ENCODE data around the gene VWA7. TPM values are rescaled to one million over a fixed set of nuclear protein-coding genes. Genes with fewer than 3 reads are reported as not detected.
A peak's percentile ranks its signal among the peaks of the same experiment; 100 is the strongest.

Gene VWA7
- polyA plus RNA-seq (2011; rRNA removed): 1.1 TPM in 2 replicates
- polyA plus RNA-seq (2012; cell fraction: cytosol; rRNA removed): 0.59 and 1.1 TPM in 2 replicates
- polyA plus RNA-seq (2012; cell fraction: nucleus; rRNA removed): 2.5 and 2.8 TPM in 2 replicates
- polyA plus RNA-seq (2017; fragmentation: RNase III; extraction: RNeasy Plus Mini Kit Qiagen cat#74134 plus additional on column Dnase treatment): 0.95 to 1.1 TPM (median 0.98 TPM) in 3 replicates
- 1.1 and 1.3 TPM in 2 replicates for polyA minus RNA-seq (2011; rRNA and poly(A)+ RNA removed)

- Histone ChIP-seq H3K4me2 (peak within 1 kb of the TSS; percentile 89), H3K4me1 (peaks cover 32% of the 10 kb centered on the region), H3K27ac (peak within 1 kb of the TSS; percentile 70 to 86), H3K9me3 (no peaks in the 10 kb centered on the region), H3K4me3 (0 out of 3 replicates have a peak within 1 kb of the TSS, but pooled peaks have one; percentile 21)
- peak; percentile 74 to 79 for ATAC-seq
- 13% methylated on average over 6 of the region's 15 CpGs for WGBS (ENCODE audit: missing lambda C conversion rate)
- ChIA-PET POLR2A (interaction anchor here (0.5 to 1.1 kb wide), 5 partner anchors 30 to 112 kb away, joined by 3 to 7 read pairs (median 6); partner anchors contain the start of genes CLIC1, HSPA1A, HSPA1B and HSPA1L), CTCF (interaction anchor here (0.7 to 1.7 kb wide), 6 partner anchors 10 to 53 kb away, joined by 3 to 5 read pairs (median 4); partner anchors contain the start of gene VARS1)
- peak; percentile 63 to 87 for DNase-seq (ENCODE audit: low read depth in 1 of 2, low spot score in 1 of 2)
- TF ChIP-seq HES2 (IDR thresholded peaks at IDR 0.05) (no peak), MAX (IDR thresholded peaks at IDR 0.05) (peak; percentile 29; the same call in 1 of the 2 replicates), EHMT2 (IDR thresholded peaks at IDR 0.05; ENCODE audit: low read depth) (no peak), JUN (IDR thresholded peaks at IDR 0.05) (peak in 1 of 2 experiments; percentile 75; a peak in 2 of 5 replicates), FOSL2 (IDR thresholded peaks at IDR 0.05) (no peak), FOSL2 (CRISPR knock-in tag; IDR thresholded peaks at IDR 0.05) (peak; percentile 59)
- no peak for FAIRE-seq
Measured at GRCh38 chr6:31776989-31777666, at the start of gene VWA7. Gene VWA7 (minus strand): TSS chr6:31777328. CDS start chr6:31776779, 549 bp downstream.

GRCh38 chr6:31826793-31827285 is 49.7 kb upstream of the VWA7 start:
- peak; percentile 48 to 50; a peak in 5 of 6 replicates for ATAC-seq
- Histone ChIP-seq H3K9me3 (no peaks in the 10 kb centered on the region), H3K4me1 (peaks cover 38% of the 10 kb centered on the region), H3K4me3 (peak overlapping the region; percentile 35), H3K4me2 (peak overlapping the region; percentile 89), H3K27ac (peak overlapping the region; percentile 88 to 94)
- no peak for FAIRE-seq
- TF ChIP-seq FOSB (CRISPR knock-in tag; IDR thresholded peaks at IDR 0.05) (no peak), TFCP2L1 (CRISPR knock-in tag; IDR thresholded peaks at IDR 0.05) (no peak), FOSL2 (IDR thresholded peaks at IDR 0.05) (no peak), FOSL2 (CRISPR knock-in tag; IDR thresholded peaks at IDR 0.05) (no peak), RNF2 (IDR thresholded peaks at IDR 0.05; ENCODE audit: borderline replicate concordance, low read depth) (no peak), POLR2AphosphoS2 (conservative IDR thresholded peaks at IDR 0.05; ENCODE audit: low read length) (no peak), ZNF302 (CRISPR knock-in tag; IDR thresholded peaks at IDR 0.05) (no peak), RFX5 (IDR thresholded peaks at IDR 0.05) (no peak), EHF (CRISPR knock-in tag; IDR thresholded peaks at IDR 0.05) (no peak), MAX (IDR thresholded peaks at IDR 0.05) (no peak), ESRRA (IDR thresholded peaks at IDR 0.05; ENCODE audit: borderline replicate concordance, low read length) (no peak), TP53 (CRISPR knock-in tag; IDR thresholded peaks at IDR 0.05) (no peak), EP300 (IDR thresholded peaks at IDR 0.05) (no peak)
- ChIA-PET CTCF (interaction anchor here (0.8 to 1.8 kb wide), 7 partner anchors 9 to 147 kb away, joined by 3 to 8 read pairs (median 3); partner anchors contain the start of genes HSPA1A, HSPA1L and VARS1), POLR2A (interaction anchor here (0.6 to 2.9 kb wide), 32 partner anchors 9 to 285 kb away, joined by 3 to 82 read pairs (median 5); partner anchors contain the start of genes ABHD16A, BAG6, C6orf47 and CSNK2B)
- DNase-seq (ENCODE audit: low read depth in 1 of 2, low spot score in 1 of 2): peak; percentile 53 to 79
- 0% methylated on average over 13 of the region's 13 CpGs for WGBS (ENCODE audit: missing lambda C conversion rate)

- ChIA-PET POLR2A (interaction anchor here (2.9 kb wide), 1 partner anchor 11 kb away, joined by 82 read pairs; the partner anchor contains the start of genes HSPA1A and HSPA1L), CTCF (no interaction called here)
- no peak for DNase-seq (ENCODE audit: low read depth in 1 of 2, low spot score in 1 of 2)
- no peak for ATAC-seq
- peak overlapping the region in 1 of 2 experiments; percentile 94; a peak in 3 of 6 replicates for H3K27ac ChIP-seq
- 90% methylated on average over 4 of the region's 4 CpGs for WGBS (ENCODE audit: missing lambda C conversion rate)
- H3K4me2 ChIP-seq: no peak overlapping the region
- FAIRE-seq: no peak
- H3K9me3 ChIP-seq: no peaks in the 10 kb centered on the region
- H3K4me3 ChIP-seq: no peak overlapping the region
- H3K4me1 ChIP-seq: peaks cover 34% of the 10 kb centered on the region
- TF ChIP-seq PBX3 (IDR thresholded peaks at IDR 0.05) (no peak), RARB (CRISPR knock-in tag; IDR thresholded peaks at IDR 0.05) (no peak), CBX2 (IDR thresholded peaks at IDR 0.05; ENCODE audit: borderline replicate concordance, low read depth) (no peak), CHD4 (IDR thresholded peaks at IDR 0.05; ENCODE audit: borderline replicate concordance) (no peak), EHF (CRISPR knock-in tag; IDR thresholded peaks at IDR 0.05) (no peak), HEYL (CRISPR knock-in tag; IDR thresholded peaks at IDR 0.05) (no peak), NR3C1 (IDR thresholded peaks at IDR 0.05) (no peak), USF2 (IDR thresholded peaks at IDR 0.05) (no peak), TFCP2L1 (CRISPR knock-in tag; IDR thresholded peaks at IDR 0.05) (no peak), KDM1A (IDR thresholded peaks at IDR 0.05; ENCODE audit: low read depth) (no peak), NPAS2 (CRISPR knock-in tag; IDR thresholded peaks at IDR 0.05; ENCODE audit: borderline replicate concordance) (no peak)
Measured at GRCh38 chr6:31825553-31825952, 48.4 kb upstream of the VWA7 start.
